ENCODE data around the gene GRK5. TPM values are rescaled to one million over a fixed set of nuclear protein-coding genes. Genes with fewer than 3 reads are reported as not detected.

The GRK5 gene
- total RNA-seq, 1 experiment from 2014 or later, result 4.5 TPM

- Histone ChIP-seq H3K27ac (ENCODE audit: low read length) (no peak overlapping the region), H3K4me3 (ENCODE audit: low read length) (no peak overlapping the region), H2AFZ (ENCODE audit: low read length) (no peak overlapping the region), H4K20me1 (ENCODE audit: low read length) (no peaks in the 10 kb centered on the region), H3K27me3 (ENCODE audit: low read length) (no peaks in the 10 kb centered on the region), H3K4me1 (ENCODE audit: insufficient read depth, low read length) (no peaks in the 10 kb centered on the region), H3K9me2 (replicated peaks; ENCODE audit: low read length) (no peaks in the 10 kb centered on the region), H3K9me3 (ENCODE audit: low read length) (no peaks in the 10 kb centered on the region), H3K4me2 (ENCODE audit: low read length) (no peak overlapping the region), H3F3A (ENCODE audit: low read length, unreplicated experiment) (no peaks in the 10 kb centered on the region), H3K9ac (ENCODE audit: low read length) (no peak overlapping the region), H3K79me2 (ENCODE audit: low read length) (no peaks in the 10 kb centered on the region), H3K36me3 (ENCODE audit: low read depth, low read length) (no peaks in the 10 kb centered on the region)
- no peak for DNase-seq
- ATAC-seq, result no peak
- CTCF ChIA-PET, result no interaction called here
- BruUV-seq (replicated peaks), result no TSS peak
- TF ChIP-seq CTCF (conservative IDR thresholded peaks at IDR 0.05; ENCODE audit: low read depth, low read length) (no peak), EZH2phosphoT487 (IDR thresholded peaks at IDR 0.05; ENCODE audit: borderline replicate concordance, low read length) (no peak), EZH2 (IDR thresholded peaks at IDR 0.05; ENCODE audit: low read length, unreplicated experiment) (no peak)
- POLR2A ChIA-PET (ENCODE audit: unreplicated experiment), result no interaction called here
- intact Hi-C loops (cut with micrococcal nuclease), result no loop called here
Measured at GRCh38 chr10:119349341-119349740, 142.0 kb downstream of the GRK5 start.

- CTCF ChIA-PET, result no interaction called here
- Histone ChIP-seq H3K9me3 (ENCODE audit: low read length) (no peaks in the 10 kb centered on the region), H3K27ac (ENCODE audit: low read length) (no peak overlapping the region), H3K79me2 (ENCODE audit: low read length) (no peaks in the 10 kb centered on the region), H3K36me3 (ENCODE audit: low read depth, low read length) (no peaks in the 10 kb centered on the region), H4K20me1 (ENCODE audit: low read length) (no peaks in the 10 kb centered on the region), H3F3A (ENCODE audit: low read length, unreplicated experiment) (no peaks in the 10 kb centered on the region), H3K27me3 (ENCODE audit: low read length) (no peaks in the 10 kb centered on the region), H3K9ac (ENCODE audit: low read length) (no peak overlapping the region), H2AFZ (ENCODE audit: low read length) (no peak overlapping the region), H3K4me1 (ENCODE audit: insufficient read depth, low read length) (no peaks in the 10 kb centered on the region), H3K4me2 (ENCODE audit: low read length) (no peak overlapping the region), H3K4me3 (ENCODE audit: low read length) (no peak overlapping the region), H3K9me2 (replicated peaks; ENCODE audit: low read length) (no peaks in the 10 kb centered on the region)
- intact Hi-C loops (cut with micrococcal nuclease), result no loop called here
- no TSS peak for BruUV-seq (replicated peaks)
- no peak for TF ChIP-seq EZH2 (IDR thresholded peaks at IDR 0.05; ENCODE audit: low read length, unreplicated experiment)
- DNase-seq, result no peak
- POLR2A ChIA-PET (ENCODE audit: unreplicated experiment), result no interaction called here
- ATAC-seq, result no peak
Measured at GRCh38 chr10:119349937-119350501, 142.6 kb downstream of the GRK5 start.

- intact Hi-C loops (cut with micrococcal nuclease), result no loop called here
- CTCF ChIA-PET, result no interaction called here
Measured at GRCh38 chr10:119350502-119351097, 143.2 kb downstream of the GRK5 start.

More at GRCh38 chr10:119350502-119351097, 143.2 kb downstream of the GRK5 start:
- no peaks in the 10 kb centered on the region for H3K4me1 ChIP-seq (ENCODE audit: insufficient read depth, low read length)
- POLR2A ChIA-PET (ENCODE audit: unreplicated experiment), result no interaction called here
- H3K36me3 ChIP-seq (ENCODE audit: low read depth, low read length), result no peaks in the 10 kb centered on the region
- no peaks in the 10 kb centered on the region for H3K9me3 ChIP-seq (ENCODE audit: low read length)
- no peaks in the 10 kb centered on the region for H3K79me2 ChIP-seq (ENCODE audit: low read length)
- TF ChIP-seq CTCF (conservative IDR thresholded peaks at IDR 0.05; ENCODE audit: low read depth, low read length), result no peak
- TF ChIP-seq EZH2phosphoT487 (IDR thresholded peaks at IDR 0.05; ENCODE audit: borderline replicate concordance, low read length), result no peak
- TF ChIP-seq EZH2 (IDR thresholded peaks at IDR 0.05; ENCODE audit: low read length, unreplicated experiment), result no peak
- H3K9ac ChIP-seq (ENCODE audit: low read length), result no peak overlapping the region
- no peaks in the 10 kb centered on the region for H3F3A ChIP-seq (ENCODE audit: low read length, unreplicated experiment)
- no peak overlapping the region for H3K4me2 ChIP-seq (ENCODE audit: low read length)
- H3K27me3 ChIP-seq (ENCODE audit: low read length), result no peaks in the 10 kb centered on the region
- H3K27ac ChIP-seq (ENCODE audit: low read length), result no peak overlapping the region
- no peak overlapping the region for H2AFZ ChIP-seq (ENCODE audit: low read length)
- no peak overlapping the region for H3K4me3 ChIP-seq (ENCODE audit: low read length)
- H4K20me1 ChIP-seq (ENCODE audit: low read length), result no peaks in the 10 kb centered on the region
- no peaks in the 10 kb centered on the region for H3K9me2 ChIP-seq (replicated peaks; ENCODE audit: low read length)
- BruUV-seq (replicated peaks), result no TSS peak
- ATAC-seq (no peak), DNase-seq (no peak)
